Measurements from ENCODE around the gene HDAC3. TPM values are rescaled to one million over a fixed set of nuclear protein-coding genes. Genes with fewer than 3 reads are reported as not detected.

HDAC3 gene
- total RNA-seq, 2 experiments from 2014 or later, result 83.6 to 85.4 TPM

GRCh38 chr5:141586246-141586645 is 50.4 kb downstream of the HDAC3 start:
- no peak for DNase-seq (ENCODE audit: low spot score)
- ChIA-PET POLR2A (interaction anchor here (0.6 kb wide), 1 partner anchor 48 kb away, joined by 3 read pairs; no protein-coding TSS in a partner anchor), CTCF (ENCODE audit: unreplicated experiment) (no interaction called here)
- H3K4me2 ChIP-seq (ENCODE audit: low read length), result peak overlapping the region; percentile 32; the same call in 1 of the 2 replicates
- no peak overlapping the region for H3K4me3 ChIP-seq (ENCODE audit: low read depth, low read length, poor library complexity, severe bottlenecking)
- no peaks in the 10 kb centered on the region for H4K20me1 ChIP-seq (ENCODE audit: insufficient read depth, low read length)
- intact Hi-C loops (cut with micrococcal nuclease; ENCODE audit: unreplicated experiment), result no loop called here
- H3K27ac ChIP-seq (ENCODE audit: low read depth, low read length, poor library complexity, severe bottlenecking), result peak overlapping the region; percentile 31
- H3K9me3 ChIP-seq (ENCODE audit: low read length), result no peaks in the 10 kb centered on the region
- peaks cover 80% of the 10 kb centered on the region for H3K36me3 ChIP-seq (ENCODE audit: insufficient read depth, low read length)
- TF ChIP-seq EZH2phosphoT487 (IDR thresholded peaks at IDR 0.05; ENCODE audit: borderline replicate concordance, low read depth, low read length), result no peak
- TF ChIP-seq, protein P1, sequence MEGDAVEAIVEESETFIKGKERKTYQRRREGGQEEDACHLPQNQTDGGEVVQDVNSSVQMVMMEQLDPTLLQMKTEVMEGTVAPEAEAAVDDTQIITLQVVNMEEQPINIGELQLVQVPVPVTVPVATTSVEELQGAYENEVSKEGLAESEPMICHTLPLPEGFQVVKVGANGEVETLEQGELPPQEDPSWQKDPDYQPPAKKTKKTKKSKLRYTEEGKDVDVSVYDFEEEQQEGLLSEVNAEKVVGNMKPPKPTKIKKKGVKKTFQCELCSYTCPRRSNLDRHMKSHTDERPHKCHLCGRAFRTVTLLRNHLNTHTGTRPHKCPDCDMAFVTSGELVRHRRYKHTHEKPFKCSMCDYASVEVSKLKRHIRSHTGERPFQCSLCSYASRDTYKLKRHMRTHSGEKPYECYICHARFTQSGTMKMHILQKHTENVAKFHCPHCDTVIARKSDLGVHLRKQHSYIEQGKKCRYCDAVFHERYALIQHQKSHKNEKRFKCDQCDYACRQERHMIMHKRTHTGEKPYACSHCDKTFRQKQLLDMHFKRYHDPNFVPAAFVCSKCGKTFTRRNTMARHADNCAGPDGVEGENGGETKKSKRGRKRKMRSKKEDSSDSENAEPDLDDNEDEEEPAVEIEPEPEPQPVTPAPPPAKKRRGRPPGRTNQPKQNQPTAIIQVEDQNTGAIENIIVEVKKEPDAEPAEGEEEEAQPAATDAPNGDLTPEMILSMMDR (conservative IDR thresholded peaks at IDR 0.05; ENCODE audit: low read length), result no peak
- no peaks in the 10 kb centered on the region for H3K9me2 ChIP-seq (ENCODE audit: insufficient read depth, low read length)
- H2AFZ ChIP-seq (ENCODE audit: low read length), result no peak overlapping the region
- peaks cover 14% of the 10 kb centered on the region; the same call in 1 of the 2 replicates for H3K79me2 ChIP-seq (ENCODE audit: insufficient read depth, low read depth, low read length)
- no TSS peak for BruUV-seq (replicated peaks)
- H3K4me1 ChIP-seq (ENCODE audit: insufficient read depth, low read length, poor library complexity, severe bottlenecking), result peaks cover 17% of the 10 kb centered on the region

- Histone ChIP-seq H3K9me3 (ENCODE audit: low read length) (no peaks in the 10 kb centered on the region), H3K9me2 (ENCODE audit: insufficient read depth, low read length) (no peaks in the 10 kb centered on the region), H3K27ac (ENCODE audit: low read depth, low read length, poor library complexity, severe bottlenecking) (peak overlapping the region; percentile 31), H3K4me1 (ENCODE audit: insufficient read depth, low read length, poor library complexity, severe bottlenecking) (peaks cover 17% of the 10 kb centered on the region), H3K4me2 (ENCODE audit: low read length) (peak overlapping the region; percentile 32; the same call in 1 of the 2 replicates), H3K79me2 (ENCODE audit: insufficient read depth, low read depth, low read length) (peaks cover 10% of the 10 kb centered on the region; the same call in 1 of the 2 replicates), H2AFZ (ENCODE audit: low read length) (no peak overlapping the region), H3K36me3 (ENCODE audit: insufficient read depth, low read length) (peaks cover 81% of the 10 kb centered on the region), H4K20me1 (ENCODE audit: insufficient read depth, low read length) (no peaks in the 10 kb centered on the region), H3K4me3 (ENCODE audit: low read depth, low read length, poor library complexity, severe bottlenecking) (no peak overlapping the region)
- intact Hi-C loops (cut with micrococcal nuclease; ENCODE audit: unreplicated experiment), result no loop called here
- TF ChIP-seq EZH2phosphoT487 (IDR thresholded peaks at IDR 0.05; ENCODE audit: borderline replicate concordance, low read depth, low read length), result no peak
- TF ChIP-seq, protein P1 (conservative IDR thresholded peaks at IDR 0.05; ENCODE audit: low read length), result no peak
- POLR2A ChIA-PET, result no interaction called here
- DNase-seq (ENCODE audit: low spot score), result peak; percentile 22
- BruUV-seq (replicated peaks), result no TSS peak
- CTCF ChIA-PET (ENCODE audit: unreplicated experiment), result no interaction called here
These were observed 51.1 kb downstream of the HDAC3 start for GRCh38 chr5:141585594-141585993.

GRCh38 chr5:141574122-141574510 is 62.5 kb downstream of the HDAC3 start:
- ChIA-PET POLR2A (no interaction called here), CTCF (ENCODE audit: unreplicated experiment) (no interaction called here)
- Histone ChIP-seq H3K4me1 (ENCODE audit: insufficient read depth, low read length, poor library complexity, severe bottlenecking) (peaks cover 6% of the 10 kb centered on the region), H3K27ac (ENCODE audit: low read depth, low read length, poor library complexity, severe bottlenecking) (no peak overlapping the region), H3K79me2 (ENCODE audit: insufficient read depth, low read depth, low read length) (no peaks in the 10 kb centered on the region), H3K9me2 (ENCODE audit: insufficient read depth, low read length) (no peaks in the 10 kb centered on the region), H3K4me3 (ENCODE audit: low read depth, low read length, poor library complexity, severe bottlenecking) (no peak overlapping the region), H4K20me1 (ENCODE audit: insufficient read depth, low read length) (no peaks in the 10 kb centered on the region), H3K36me3 (ENCODE audit: insufficient read depth, low read length) (peaks cover 93% of the 10 kb centered on the region), H3K4me2 (ENCODE audit: low read length) (no peak overlapping the region), H3K9me3 (ENCODE audit: low read length) (no peaks in the 10 kb centered on the region), H2AFZ (ENCODE audit: low read length) (no peak overlapping the region)
- no peak for DNase-seq (ENCODE audit: low spot score)
- TF ChIP-seq, protein P1 (conservative IDR thresholded peaks at IDR 0.05; ENCODE audit: low read length), result no peak
- TF ChIP-seq EZH2phosphoT487 (IDR thresholded peaks at IDR 0.05; ENCODE audit: borderline replicate concordance, low read depth, low read length), result no peak
- intact Hi-C loops (cut with micrococcal nuclease; ENCODE audit: unreplicated experiment), result no loop called here
- no TSS peak for BruUV-seq (replicated peaks)
